Spleen (tissue), 11 donors: ENCODE results near the gene CCL1. TPM values are rescaled to one million over a fixed set of nuclear protein-coding genes. Genes with fewer than 3 reads are reported as not detected.
"Not testable (repeated sequence)": the region's sequence is repeated elsewhere in the genome, so short reads cannot be mapped to it uniquely, and the experiment has no call there.

Source experiments
- DNase-seq: peaks from one replicate; pipeline ENCODE4 v3.0.0-alpha.2; 2020
- H3K27ac ChIP-seq, 8 donors: fragments of 200-600 bp; sonication (generic) in 7 of 8; 1 replicate in 4 of 8; 2 replicates in 4 of 8; pipeline versions ENCODE4 v1.5.0 to v1.8.0; 2016 to 2021; ENCODE audit warnings: inconsistent platforms in 4 of 8, mild to moderate bottlenecking in 4 of 8, moderate library complexity in 1 of 8
- H3K27me3 ChIP-seq, 7 donors: fragments of 200-600 bp; sonication (generic) in 6 of 7; replicated peaks in 1 of 7; 1 replicate in 4 of 7; 2 replicates in 3 of 7; pipeline versions ENCODE4 v1.5.0 to v1.8.0; 2016 to 2021; ENCODE audit warnings: inconsistent platforms in 3 of 7, mild to moderate bottlenecking in 1 of 7
- H3K36me3 ChIP-seq, 6 donors: fragments of 200-600 bp; sonication (generic) in 5 of 6; 1 replicate in 4 of 6; 2 replicates in 2 of 6; pipeline versions ENCODE4 v1.5.0 to v1.8.0; 2016 to 2021; ENCODE audit warnings: inconsistent platforms in 2 of 6
- H3K4me1 ChIP-seq, 6 donors: fragments of 200-600 bp; sonication (generic) in 5 of 6; 1 replicate in 3 of 6; 2 replicates in 3 of 6; pipeline versions ENCODE4 v1.5.0 to v1.8.0; 2016 to 2021; ENCODE audit warnings: inconsistent platforms in 3 of 6
- H3K4me3 ChIP-seq, 8 donors: fragments of 200-600 bp; sonication (generic) in 7 of 8; 1 replicate in 4 of 8; 2 replicates in 4 of 8; pipeline versions ENCODE4 v1.5.0 to v1.8.0; 2016 to 2021; ENCODE audit warnings: inconsistent platforms in 4 of 8, mild to moderate bottlenecking in 4 of 8, moderate library complexity in 2 of 8
- H3K9me3 ChIP-seq, 8 donors: fragments of 200-600 bp; sonication (generic) in 7 of 8; 1 replicate in 4 of 8; 2 replicates in 4 of 8; pipeline versions ENCODE4 v1.5.0 to v1.8.0; 2016 to 2021; ENCODE audit warnings: inconsistent platforms in 4 of 8
- CTCF ChIP-seq, 11 experiments: fragments of 200-600 bp in 7 of 11; fragments of 450-650 bp in 4 of 11; sonication (generic) in 4 of 11; IDR thresholded peaks in 8 of 11; conservative IDR thresholded peaks in 3 of 11; 1 replicate in 7 of 11; 2 replicates in 4 of 11; pipeline versions ENCODE4 v1.4.0 to v1.8.0; 2016 to 2021; ENCODE audit warnings: antibody characterized with exemption in 11 of 11, inconsistent platforms in 4 of 11, mild to moderate bottlenecking in 1 of 11
- POLR2A ChIP-seq, 3 donors: fragments of 450-650 bp; IDR thresholded peaks; one replicate each; pipeline ENCODE4 v1.5.1; 2017; ENCODE audit warnings: antibody characterized with exemption in 3 of 3, mild to moderate bottlenecking in 1 of 3
- POLR2AphosphoS5 ChIP-seq, 3 donors: sonication (generic); formaldehyde crosslinking; IDR thresholded peaks; one replicate each; pipeline ENCODE4 v1.5.1; 2017; ENCODE audit warnings: antibody characterized with exemption in 3 of 3
- WGBS, 5 donors: extraction: QIAGEN DNeasy Blood & Tissue Kit in 3 of 5; methylation state at CpG; one replicate each; pipeline versions ENCODE4 v1.1.5 to v1.1.7; 2013 to 2018; 5-methylcytosine and 5-hydroxymethylcytosine counted together
- intact Hi-C: fragments of 100-400 bp; cut with DNase I; formaldehyde crosslinking; loops from one replicate; pipeline ENCODE4 v1.15.0; 2023; ENCODE audit warnings: low total_unique reads
- polyA plus RNA-seq, 3 donors: library from polyadenylated mRNA; stranded (reverse); fragments of 200-250 nt; gene quantifications; one replicate each; pipeline ENCODE4 v1.2.1, GENCODE V29; 2013
- total RNA-seq, 7 donors: library from RNA; depleted of rRNA in 3 of 7; stranded (reverse); fragments of >200 nt in 3 of 7; fragmentation: NEBNext Ultra II Directional in 4 of 7; extraction: Animal tissue kit (Norgen Biotek cat#: 25700) in 4 of 7; gene quantifications; one replicate each; pipeline versions ENCODE4 v1.1.0 to v1.2.1, GENCODE V29; 2016 to 2021
- donor health status: healthy with polysubstance abuse.
- donor health status: DM: no; HTN: no; CAD: no; lungs with moderate emphysema.
- donor health status: DM: no; HTN: no; CAD: no.
- donor health status: Bipolar disorder and iron deficiency.
- donor health status: healthy.
- donor health status: DM: no; HTN: no; CAD: no.
- donor health status: DM: yes; HTN: yes; CAD: no.

The CCL1 gene
- total and polyA plus RNA-seq, 10 donors, result not detected

GRCh38 chr17:34339138-34339770 is 23.8 kb downstream of the CCL1 start:
- intact Hi-C loops, result no loop called here
- Histone ChIP-seq H3K27ac (no peak overlapping the region), H3K36me3 (no peaks in the 10 kb centered on the region), H3K4me3 (no peak overlapping the region), H3K27me3 (peaks cover 0 to 24% (median 0%) of the 10 kb centered on the region in 7 donors), H3K9me3 (peaks cover 0 to 6% (median 0%) of the 10 kb centered on the region in 8 donors), H3K4me1 (no peaks in the 10 kb centered on the region)
- no peak for TF ChIP-seq POLR2A (IDR thresholded peaks at IDR 0.05)
- TF ChIP-seq POLR2AphosphoS5 (IDR thresholded peaks at IDR 0.05), result no peak
- no peak for TF ChIP-seq CTCF (IDR thresholded peaks at IDR 0.05 in 8 of 11, conservative IDR thresholded peaks at IDR 0.05 in 3 of 11)
- no peak for DNase-seq
- WGBS, 5 donors, result 80 to 91% (median 90%) methylated on average over 3 of the region's 3 CpGs

GRCh38 chr17:34337701-34338100 is 25.3 kb downstream of the CCL1 start:
- no peak for DNase-seq
- TF ChIP-seq CTCF (IDR thresholded peaks at IDR 0.05 in 8 of 11, conservative IDR thresholded peaks at IDR 0.05 in 3 of 11) (no peak), POLR2A (IDR thresholded peaks at IDR 0.05) (no peak), POLR2AphosphoS5 (IDR thresholded peaks at IDR 0.05) (no peak)
- Histone ChIP-seq H3K27me3 (peaks cover 0 to 23% (median 0%) of the 10 kb centered on the region in 7 donors), H3K4me3 (no peak overlapping the region), H3K4me1 (no peaks in the 10 kb centered on the region), H3K27ac (no peak overlapping the region), H3K36me3 (no peaks in the 10 kb centered on the region), H3K9me3 (peaks cover 0 to 7% (median 0%) of the 10 kb centered on the region in 8 donors)
- WGBS, 5 donors, result 58 to 88% (median 68%) methylated on average over 1 of the region's 1 CpG
- intact Hi-C loops, result no loop called here

- H3K27ac ChIP-seq, H3K4me1 ChIP-seq, H3K4me3 ChIP-seq, H3K27me3 ChIP-seq, intact Hi-C loops, DNase-seq, H3K36me3 ChIP-seq: not testable (repeated sequence)
- WGBS, 5 donors, result 73 to 86% (median 74%) methylated on average over 4 of the region's 4 CpGs
- peaks cover 0 to 21% (median 16%) of the 10 kb centered on the region in 8 donors for H3K9me3 ChIP-seq
Measured at GRCh38 chr17:34327580-34327979, 35.5 kb downstream of the CCL1 start.

GRCh38 chr17:34321964-34322363 is 41.1 kb downstream of the CCL1 start:
- Histone ChIP-seq H3K36me3 (no peaks in the 10 kb centered on the region), H3K4me3 (no peak overlapping the region), H3K9me3 (peaks cover 0 to 21% (median 16%) of the 10 kb centered on the region in 8 donors), H3K27me3 (no peaks in the 10 kb centered on the region), H3K4me1 (peaks cover 0 to 15% (median 7%) of the 10 kb centered on the region in 6 donors), H3K27ac (peak overlapping the region in 1 of 8 donors; percentile 39)
- TF ChIP-seq CTCF (IDR thresholded peaks at IDR 0.05 in 8 of 11, conservative IDR thresholded peaks at IDR 0.05 in 3 of 11), result no peak
- no peak for TF ChIP-seq POLR2AphosphoS5 (IDR thresholded peaks at IDR 0.05)
- no peak for TF ChIP-seq POLR2A (IDR thresholded peaks at IDR 0.05)
- DNase-seq, result no peak
- intact Hi-C loops, result no loop called here
